Activated CD8-positive, alpha-beta T cell treated with anti-CD3 and anti-CD28 coated beads for 36 hours (primary cell): ENCODE measurements around the gene LLGL2. TPM values are rescaled to one million over a fixed set of nuclear protein-coding genes. Genes with fewer than 3 reads are reported as not detected.

ENCODE experiments used
- ATAC-seq: fragments of 200-7000 bp; cut with Tn5 transposase; one replicate; pipeline ENCODE4 v1.10.0; 2021; ENCODE audit warnings: mild to moderate bottlenecking, moderate library complexity
- CTCF ChIA-PET: fragments of 350-600 bp; sonication (Branson Sonifier 250); formaldehyde crosslinking; loops from one replicate; lab custom pipeline; 2021; ENCODE audit warnings: antibody characterized with exemption; lab: Charles Lee
- POLR2A ChIA-PET: fragments of 350-600 bp; sonication (Branson Sonifier 250); formaldehyde crosslinking; loops from one replicate; lab custom pipeline; 2021; ENCODE audit warnings: antibody characterized with exemption; lab: Charles Lee
- DNase-seq: peaks from one replicate; pipeline ENCODE4 v3.0.0-alpha.2; 2020
- H3K27ac Mint-ChIP-seq: one replicate; pipeline ENCODE4 v1.8.0; 2021; ENCODE audit warnings: mild to moderate bottlenecking, mixed read lengths
- H3K27me3 Mint-ChIP-seq: one replicate; pipeline ENCODE4 v1.8.0; 2021; ENCODE audit warnings: mixed read lengths
- H3K36me3 Mint-ChIP-seq: one replicate; pipeline ENCODE4 v1.8.0; 2021; ENCODE audit warnings: low read depth, mixed read lengths
- H3K4me1 Mint-ChIP-seq: one replicate; pipeline ENCODE4 v1.8.0; 2021; ENCODE audit warnings: low read depth, mixed read lengths
- H3K4me3 Mint-ChIP-seq: one replicate; pipeline ENCODE4 v1.8.0; 2021; ENCODE audit warnings: mild to moderate bottlenecking, moderate library complexity, mixed read lengths
- H3K9me3 Mint-ChIP-seq: one replicate; pipeline ENCODE4 v1.8.0; 2021; ENCODE audit warnings: mixed read lengths
- intact Hi-C: fragments of 100-400 bp; cut with micrococcal nuclease; formaldehyde crosslinking; loops from one replicate; pipeline ENCODE4 v1.10.0; 2022
- total RNA-seq, 2 experiments: library from RNA; stranded (reverse); gene quantifications; one replicate each; pipeline ENCODE4 v1.2.3, GENCODE V29; 2021
- TF ChIP-seq, protein P1 (sequence below): fragments of 200-600 bp; IDR thresholded peaks from one replicate; pipeline ENCODE4 v1.8.0; 2022; ENCODE audit warnings: antibody characterized with exemption, mild to moderate bottlenecking

Gene LLGL2
- total RNA-seq, 2 experiments from 2014 or later, result 7.2 to 7.4 TPM

DNA sequence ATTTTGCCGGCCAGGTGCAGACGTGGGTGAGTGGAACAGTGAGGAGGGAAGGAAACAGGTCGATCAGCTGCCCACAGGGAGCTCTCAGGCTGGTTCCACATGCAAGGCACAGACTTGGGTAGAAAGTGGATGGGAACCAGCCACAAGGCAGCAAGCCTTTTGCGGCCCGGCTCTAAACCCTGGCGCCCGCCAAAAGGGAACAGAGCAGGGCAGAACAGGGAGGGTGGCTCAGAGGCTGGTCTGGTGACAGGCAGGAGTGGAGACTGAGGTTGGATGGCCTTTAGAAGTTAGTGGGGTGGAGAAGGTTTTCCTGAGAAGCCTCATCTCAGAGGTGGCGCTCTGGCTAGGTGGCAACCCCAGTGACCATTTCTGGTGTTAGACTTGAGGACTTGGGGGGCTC lies 10.4 kb downstream of the LLGL2 start:
- DNase-seq (no peak), ATAC-seq (no peak)
- H3K27me3 Mint-ChIP-seq, result no peaks in the 10 kb centered on the region
- no peak overlapping the region for H3K4me3 Mint-ChIP-seq
- intact Hi-C loops, result no loop called here
- ChIA-PET CTCF (interaction anchor here (1.0 to 2.5 kb wide), 5 partner anchors 11 to 214 kb away, joined by 3 to 18 read pairs (median 8); partner anchors contain the start of genes LLGL2 and TSEN54), POLR2A (interaction anchor here (0.6 to 1.9 kb wide), 3 partner anchors 8 to 487 kb away, joined by 3 to 7 read pairs (median 4); no protein-coding TSS in a partner anchor)
- TF ChIP-seq, protein P1, sequence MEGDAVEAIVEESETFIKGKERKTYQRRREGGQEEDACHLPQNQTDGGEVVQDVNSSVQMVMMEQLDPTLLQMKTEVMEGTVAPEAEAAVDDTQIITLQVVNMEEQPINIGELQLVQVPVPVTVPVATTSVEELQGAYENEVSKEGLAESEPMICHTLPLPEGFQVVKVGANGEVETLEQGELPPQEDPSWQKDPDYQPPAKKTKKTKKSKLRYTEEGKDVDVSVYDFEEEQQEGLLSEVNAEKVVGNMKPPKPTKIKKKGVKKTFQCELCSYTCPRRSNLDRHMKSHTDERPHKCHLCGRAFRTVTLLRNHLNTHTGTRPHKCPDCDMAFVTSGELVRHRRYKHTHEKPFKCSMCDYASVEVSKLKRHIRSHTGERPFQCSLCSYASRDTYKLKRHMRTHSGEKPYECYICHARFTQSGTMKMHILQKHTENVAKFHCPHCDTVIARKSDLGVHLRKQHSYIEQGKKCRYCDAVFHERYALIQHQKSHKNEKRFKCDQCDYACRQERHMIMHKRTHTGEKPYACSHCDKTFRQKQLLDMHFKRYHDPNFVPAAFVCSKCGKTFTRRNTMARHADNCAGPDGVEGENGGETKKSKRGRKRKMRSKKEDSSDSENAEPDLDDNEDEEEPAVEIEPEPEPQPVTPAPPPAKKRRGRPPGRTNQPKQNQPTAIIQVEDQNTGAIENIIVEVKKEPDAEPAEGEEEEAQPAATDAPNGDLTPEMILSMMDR, result no peak
- no peaks in the 10 kb centered on the region for H3K36me3 Mint-ChIP-seq
- H3K9me3 Mint-ChIP-seq, result no peaks in the 10 kb centered on the region
- H3K4me1 Mint-ChIP-seq, result peaks cover 19% of the 10 kb centered on the region
- H3K27ac Mint-ChIP-seq, result peak overlapping the region; percentile 79

DNA sequence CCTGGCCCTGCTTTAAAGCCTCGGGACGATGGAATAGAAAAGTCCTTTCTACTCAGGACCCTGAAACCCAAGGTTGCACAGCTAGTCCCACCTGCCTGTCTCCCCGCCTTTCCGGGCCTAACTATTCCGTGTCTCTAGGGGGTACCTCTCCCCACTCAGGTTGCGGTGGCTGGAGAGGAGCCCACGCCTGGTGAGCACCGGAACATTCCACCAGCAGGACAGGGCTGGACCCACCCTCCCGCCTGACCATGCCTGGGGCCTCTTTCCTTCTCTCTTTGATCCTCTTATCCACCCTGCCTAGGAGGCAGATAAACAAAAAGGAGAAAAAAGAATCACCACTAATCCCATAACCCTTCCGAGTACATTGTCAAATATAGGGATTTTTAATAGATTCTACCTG lies 10.9 kb downstream of the LLGL2 start:
- no peak for ATAC-seq
- ChIA-PET CTCF (interaction anchor here (1.5 kb wide), 1 partner anchor 213 kb away, joined by 5 read pairs; no protein-coding TSS in a partner anchor), POLR2A (interaction anchor here (1.9 kb wide), 1 partner anchor 8 kb away, joined by 7 read pairs; no protein-coding TSS in a partner anchor)
- H3K9me3 Mint-ChIP-seq, result no peaks in the 10 kb centered on the region
- H3K27me3 Mint-ChIP-seq, result no peaks in the 10 kb centered on the region
- no peak overlapping the region for H3K4me3 Mint-ChIP-seq
- no peak for DNase-seq
- TF ChIP-seq, protein P1, result no peak
- H3K36me3 Mint-ChIP-seq, result no peaks in the 10 kb centered on the region
- H3K27ac Mint-ChIP-seq, result no peak overlapping the region
- intact Hi-C loops, result no loop called here
- peaks cover 19% of the 10 kb centered on the region for H3K4me1 Mint-ChIP-seq

DNA sequence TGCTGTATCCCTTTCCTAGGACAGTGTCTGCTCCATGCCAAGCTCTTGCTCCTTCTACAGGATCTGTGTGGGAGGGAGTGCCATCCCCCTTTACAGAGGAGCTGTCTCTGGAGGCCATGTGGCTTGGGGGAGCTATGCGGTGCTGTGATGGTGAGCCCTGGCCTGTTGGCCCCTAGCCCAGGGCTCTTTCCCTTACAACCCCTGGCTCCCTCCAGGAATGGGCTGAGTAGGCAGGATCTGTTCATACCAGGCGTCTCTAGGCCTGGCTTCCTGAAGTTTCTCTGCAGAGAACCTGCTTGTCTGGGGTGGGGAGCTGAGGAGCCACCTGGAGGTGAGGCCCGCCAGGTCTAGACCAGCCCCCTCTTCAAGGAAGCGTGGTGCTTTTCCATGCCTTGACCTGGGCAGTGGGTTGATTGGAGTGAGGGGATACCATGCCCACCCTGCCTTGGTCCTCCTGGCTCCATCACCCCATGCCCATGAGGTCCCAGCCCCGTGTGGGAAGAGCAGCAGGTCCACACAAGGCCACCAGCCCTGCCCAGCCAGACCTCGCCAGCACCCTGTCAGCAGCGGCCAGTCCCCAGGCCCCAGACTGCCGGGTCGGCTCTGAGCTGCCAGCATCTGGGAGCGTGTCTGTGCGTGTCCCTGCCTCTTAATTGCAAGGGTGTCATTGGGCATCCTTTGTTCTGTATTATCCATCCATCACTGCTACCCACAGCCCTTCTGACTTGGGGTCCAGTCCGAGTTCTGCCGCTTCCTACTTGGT lies 14.7 kb downstream of the LLGL2 start:
- POLR2A ChIA-PET, result no interaction called here
- Mint-ChIP-seq H3K27me3 (no peaks in the 10 kb centered on the region), H3K27ac (no peak overlapping the region), H3K4me1 (peaks cover 9% of the 10 kb centered on the region), H3K4me3 (no peak overlapping the region), H3K9me3 (no peaks in the 10 kb centered on the region), H3K36me3 (no peaks in the 10 kb centered on the region)
- intact Hi-C loops, result no loop called here
- no peak for DNase-seq
- CTCF ChIA-PET, result interaction anchor here (1.2 kb wide), 1 partner anchor 13 kb away, joined by 5 read pairs; no protein-coding TSS in a partner anchor
- TF ChIP-seq, protein P1, result no peak
- no peak for ATAC-seq

DNA sequence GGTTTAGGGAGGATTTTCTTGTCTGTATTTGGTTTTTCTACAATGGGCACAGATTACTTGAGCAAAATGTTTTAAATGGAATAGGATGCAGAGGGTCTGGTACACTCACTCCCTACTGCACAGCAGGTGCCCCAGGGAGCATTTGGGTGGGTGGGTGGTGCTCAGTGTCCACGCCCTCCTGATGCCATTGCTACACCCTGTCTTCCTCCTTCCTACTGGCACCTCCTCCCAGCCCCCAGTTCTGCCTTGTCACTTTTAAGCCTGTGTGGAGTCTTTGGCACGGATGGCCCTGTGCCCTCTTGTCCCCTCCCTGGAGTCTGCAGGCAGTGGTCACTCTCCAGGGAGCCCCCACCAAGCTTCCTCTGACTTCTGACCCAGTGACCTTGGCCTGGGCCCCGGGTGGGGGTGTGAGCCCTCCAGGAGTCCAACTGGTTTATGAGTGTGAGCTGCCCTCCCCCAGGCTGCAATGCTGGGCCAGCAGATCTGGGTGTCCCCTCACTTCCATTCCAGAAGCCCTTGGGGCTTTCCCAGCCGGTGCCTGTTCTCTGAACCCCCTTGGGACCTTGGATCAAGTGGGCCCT lies 15.5 kb downstream of the LLGL2 start:
- ChIA-PET CTCF (no interaction called here), POLR2A (no interaction called here)
- no peaks in the 10 kb centered on the region for H3K36me3 Mint-ChIP-seq
- intact Hi-C loops, result no loop called here
- H3K27ac Mint-ChIP-seq, result no peak overlapping the region
- H3K4me1 Mint-ChIP-seq, result peaks cover under 1% of the 10 kb centered on the region
- TF ChIP-seq, protein P1, result no peak
- no peak for DNase-seq
- H3K27me3 Mint-ChIP-seq, result no peaks in the 10 kb centered on the region
- no peak overlapping the region for H3K4me3 Mint-ChIP-seq
- no peak for ATAC-seq
- no peaks in the 10 kb centered on the region for H3K9me3 Mint-ChIP-seq

DNA sequence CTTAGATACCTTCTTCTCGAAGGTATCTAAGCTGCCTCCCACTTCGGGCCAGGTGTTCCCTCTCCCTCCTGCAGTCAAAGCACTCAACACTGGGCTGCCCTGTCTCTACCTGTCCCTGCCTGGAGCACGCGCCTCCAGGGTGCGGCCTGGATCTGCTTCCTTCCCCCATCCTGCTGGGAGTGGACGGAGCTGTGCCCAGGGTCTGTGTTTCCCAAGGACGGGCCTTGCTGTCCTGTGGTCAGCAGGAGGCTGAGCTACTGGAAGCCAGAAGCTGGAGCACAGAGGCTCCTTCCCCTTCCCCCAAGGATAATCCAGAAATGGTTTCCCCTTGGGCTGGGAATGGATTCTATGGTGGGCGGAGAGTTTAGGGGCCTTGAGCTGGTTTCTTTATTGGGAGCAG lies 16.7 kb downstream of the LLGL2 start:
- ATAC-seq, result no peak
- H3K27ac Mint-ChIP-seq, result no peak overlapping the region
- ChIA-PET POLR2A (interaction anchor here (0.6 kb wide), 1 partner anchor 38 kb away, joined by 3 read pairs; no protein-coding TSS in a partner anchor), CTCF (no interaction called here)
- H3K27me3 Mint-ChIP-seq, result no peaks in the 10 kb centered on the region
- intact Hi-C loops, result no loop called here
- DNase-seq, result no peak
- H3K4me3 Mint-ChIP-seq, result no peak overlapping the region
- H3K4me1 Mint-ChIP-seq, result no peaks in the 10 kb centered on the region
- TF ChIP-seq, protein P1, result no peak
- no peaks in the 10 kb centered on the region for H3K36me3 Mint-ChIP-seq
- no peaks in the 10 kb centered on the region for H3K9me3 Mint-ChIP-seq
